ENCODE results near the gene IRF1.

DNA sequence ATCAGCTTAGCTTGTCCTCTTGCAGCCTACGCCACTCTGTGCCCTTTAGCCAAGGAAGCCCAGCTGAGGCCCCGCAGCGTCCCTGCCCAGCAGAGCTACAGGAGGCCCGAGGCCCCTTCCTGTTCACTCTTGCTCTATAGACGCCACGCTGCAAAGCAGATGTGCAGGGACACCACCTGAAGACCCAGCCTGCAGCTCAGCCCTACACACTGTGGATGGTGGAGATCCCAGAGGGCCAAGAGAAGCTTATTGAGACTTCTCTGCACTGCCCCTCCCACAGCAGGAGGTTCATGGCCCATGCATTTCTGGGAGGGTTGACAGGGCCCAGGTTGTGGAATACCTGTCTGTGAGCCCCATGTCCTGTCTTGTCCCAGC lies 33.6 kb downstream of the IRF1 start:
- TF ChIP-seq EZH2 (IDR thresholded peaks at IDR 0.05; ENCODE audit: borderline replicate concordance, low read depth, low read length, poor library complexity, severe bottlenecking), result no peak
- TF ChIP-seq, protein P1, sequence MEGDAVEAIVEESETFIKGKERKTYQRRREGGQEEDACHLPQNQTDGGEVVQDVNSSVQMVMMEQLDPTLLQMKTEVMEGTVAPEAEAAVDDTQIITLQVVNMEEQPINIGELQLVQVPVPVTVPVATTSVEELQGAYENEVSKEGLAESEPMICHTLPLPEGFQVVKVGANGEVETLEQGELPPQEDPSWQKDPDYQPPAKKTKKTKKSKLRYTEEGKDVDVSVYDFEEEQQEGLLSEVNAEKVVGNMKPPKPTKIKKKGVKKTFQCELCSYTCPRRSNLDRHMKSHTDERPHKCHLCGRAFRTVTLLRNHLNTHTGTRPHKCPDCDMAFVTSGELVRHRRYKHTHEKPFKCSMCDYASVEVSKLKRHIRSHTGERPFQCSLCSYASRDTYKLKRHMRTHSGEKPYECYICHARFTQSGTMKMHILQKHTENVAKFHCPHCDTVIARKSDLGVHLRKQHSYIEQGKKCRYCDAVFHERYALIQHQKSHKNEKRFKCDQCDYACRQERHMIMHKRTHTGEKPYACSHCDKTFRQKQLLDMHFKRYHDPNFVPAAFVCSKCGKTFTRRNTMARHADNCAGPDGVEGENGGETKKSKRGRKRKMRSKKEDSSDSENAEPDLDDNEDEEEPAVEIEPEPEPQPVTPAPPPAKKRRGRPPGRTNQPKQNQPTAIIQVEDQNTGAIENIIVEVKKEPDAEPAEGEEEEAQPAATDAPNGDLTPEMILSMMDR (conservative IDR thresholded peaks at IDR 0.05; ENCODE audit: low read depth, low read length), result no peak

Measured in A673 (cell line).